ENCODE results near the gene CACFD1.

DNA sequence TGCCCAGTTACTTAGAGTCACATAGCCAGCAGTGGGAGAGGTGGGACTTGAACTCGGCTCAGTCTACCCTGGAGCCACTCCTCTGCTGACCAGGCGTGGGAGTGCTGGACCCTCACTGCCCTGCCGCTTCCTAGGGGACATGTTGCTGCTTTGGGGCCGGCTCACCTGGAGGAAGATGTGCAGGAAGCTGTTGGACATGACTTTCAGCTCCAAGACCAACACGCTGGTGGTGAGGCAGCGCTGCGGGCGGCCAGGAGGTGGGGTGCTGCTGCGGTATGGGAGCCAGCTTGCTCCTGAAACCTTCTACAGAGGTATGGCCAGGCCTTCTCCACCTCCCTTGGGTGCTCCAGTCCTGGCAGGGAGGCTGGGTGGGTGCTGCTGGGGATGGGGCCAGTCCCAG, 3.4 kb upstream of the CACFD1 start:
- TF ChIP-seq, protein P1, sequence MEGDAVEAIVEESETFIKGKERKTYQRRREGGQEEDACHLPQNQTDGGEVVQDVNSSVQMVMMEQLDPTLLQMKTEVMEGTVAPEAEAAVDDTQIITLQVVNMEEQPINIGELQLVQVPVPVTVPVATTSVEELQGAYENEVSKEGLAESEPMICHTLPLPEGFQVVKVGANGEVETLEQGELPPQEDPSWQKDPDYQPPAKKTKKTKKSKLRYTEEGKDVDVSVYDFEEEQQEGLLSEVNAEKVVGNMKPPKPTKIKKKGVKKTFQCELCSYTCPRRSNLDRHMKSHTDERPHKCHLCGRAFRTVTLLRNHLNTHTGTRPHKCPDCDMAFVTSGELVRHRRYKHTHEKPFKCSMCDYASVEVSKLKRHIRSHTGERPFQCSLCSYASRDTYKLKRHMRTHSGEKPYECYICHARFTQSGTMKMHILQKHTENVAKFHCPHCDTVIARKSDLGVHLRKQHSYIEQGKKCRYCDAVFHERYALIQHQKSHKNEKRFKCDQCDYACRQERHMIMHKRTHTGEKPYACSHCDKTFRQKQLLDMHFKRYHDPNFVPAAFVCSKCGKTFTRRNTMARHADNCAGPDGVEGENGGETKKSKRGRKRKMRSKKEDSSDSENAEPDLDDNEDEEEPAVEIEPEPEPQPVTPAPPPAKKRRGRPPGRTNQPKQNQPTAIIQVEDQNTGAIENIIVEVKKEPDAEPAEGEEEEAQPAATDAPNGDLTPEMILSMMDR (conservative IDR thresholded peaks at IDR 0.05; ENCODE audit: low read length): peak; percentile 57
- no peak for TF ChIP-seq EZH2phosphoT487 (IDR thresholded peaks at IDR 0.05; ENCODE audit: borderline replicate concordance, low read depth, low read length)

Measured in OCI-LY7 (cell line).